Breast epithelium (tissue), 3 donors: ENCODE data around the gene ASPDH.

Source experiments
- POLR2AphosphoS5 ChIP-seq, 3 donors: sonication (generic); formaldehyde crosslinking; IDR thresholded peaks; one replicate each; pipeline ENCODE4 v1.6.1; 2017; ENCODE audit warnings: antibody characterized with exemption in 3 of 3
- TF ChIP-seq, protein P1 (sequence below), 3 donors: fragments of 450-650 bp; IDR thresholded peaks; one replicate each; pipeline ENCODE4 v1.5.1; 2016 to 2017; ENCODE audit warnings: antibody characterized with exemption in 3 of 3, mild to moderate bottlenecking in 3 of 3, moderate library complexity in 3 of 3

DNA sequence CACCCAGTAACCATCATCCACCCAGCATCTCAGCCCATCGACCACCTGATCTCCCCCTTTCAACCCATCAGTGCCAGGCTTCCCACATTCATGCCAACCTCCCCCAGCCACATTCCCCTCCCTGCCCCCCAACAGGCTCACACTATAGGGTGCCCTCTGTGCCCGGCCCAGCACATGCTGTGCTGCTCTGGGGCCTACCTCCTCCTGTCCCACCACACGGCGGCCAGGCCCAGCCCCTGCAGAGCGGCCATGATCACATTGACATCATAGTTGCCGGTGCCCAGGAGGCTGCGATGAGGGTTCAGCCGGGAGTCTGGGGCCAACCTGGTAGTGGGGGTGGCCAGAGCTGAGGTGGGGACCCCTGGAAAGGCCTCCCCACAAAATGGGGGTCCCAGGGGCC lies 6.3 kb downstream of the ASPDH start:
- TF ChIP-seq, protein P1, sequence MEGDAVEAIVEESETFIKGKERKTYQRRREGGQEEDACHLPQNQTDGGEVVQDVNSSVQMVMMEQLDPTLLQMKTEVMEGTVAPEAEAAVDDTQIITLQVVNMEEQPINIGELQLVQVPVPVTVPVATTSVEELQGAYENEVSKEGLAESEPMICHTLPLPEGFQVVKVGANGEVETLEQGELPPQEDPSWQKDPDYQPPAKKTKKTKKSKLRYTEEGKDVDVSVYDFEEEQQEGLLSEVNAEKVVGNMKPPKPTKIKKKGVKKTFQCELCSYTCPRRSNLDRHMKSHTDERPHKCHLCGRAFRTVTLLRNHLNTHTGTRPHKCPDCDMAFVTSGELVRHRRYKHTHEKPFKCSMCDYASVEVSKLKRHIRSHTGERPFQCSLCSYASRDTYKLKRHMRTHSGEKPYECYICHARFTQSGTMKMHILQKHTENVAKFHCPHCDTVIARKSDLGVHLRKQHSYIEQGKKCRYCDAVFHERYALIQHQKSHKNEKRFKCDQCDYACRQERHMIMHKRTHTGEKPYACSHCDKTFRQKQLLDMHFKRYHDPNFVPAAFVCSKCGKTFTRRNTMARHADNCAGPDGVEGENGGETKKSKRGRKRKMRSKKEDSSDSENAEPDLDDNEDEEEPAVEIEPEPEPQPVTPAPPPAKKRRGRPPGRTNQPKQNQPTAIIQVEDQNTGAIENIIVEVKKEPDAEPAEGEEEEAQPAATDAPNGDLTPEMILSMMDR (IDR thresholded peaks at IDR 0.05), result no peak
- no peak for TF ChIP-seq POLR2AphosphoS5 (IDR thresholded peaks at IDR 0.05)
